IPS DF 4.7 (cell line): ENCODE results near the gene APC.
A peak's percentile ranks its signal among the peaks of the same experiment; 100 is the strongest.

Source experiments
- DNase-seq: peaks from one replicate; pipeline ENCODE4 v3.0.0-alpha.2; 2013; ENCODE audit warnings: low spot score; ENCODE audit errors: extremely low read depth

APC gene

GRCh38 chr5:112737463-112738190 lies at the start of gene APC:
Gene APC (plus strand): TSS chr5:112737885. CDS start chr5:112754891, 17,006 bp downstream.
- DNase-seq: peak; percentile 75

GRCh38 chr5:112689155-112689909 lies 48.4 kb upstream of the APC start:
- no peak for DNase-seq

GRCh38 chr5:112690605-112691338 lies 46.9 kb upstream of the APC start:
- DNase-seq: no peak

- no peak for DNase-seq
These were observed 46.4 kb upstream of the APC start for GRCh38 chr5:112691339-112691680.

GRCh38 chr5:112691758-112692157 lies 45.9 kb upstream of the APC start:
- DNase-seq: no peak

GRCh38 chr5:112692472-112692871 lies 45.2 kb upstream of the APC start:
- no peak for DNase-seq

- no peak for DNase-seq
These were observed 44.4 kb upstream of the APC start for GRCh38 chr5:112693301-112693700.

GRCh38 chr5:112694853-112695709 lies 42.6 kb upstream of the APC start:
- DNase-seq: no peak

GRCh38 chr5:112696786-112697185 lies 40.9 kb upstream of the APC start:
- DNase-seq: no peak

GRCh38 chr5:112697322-112697721 lies 40.4 kb upstream of the APC start:
- no peak for DNase-seq

- DNase-seq: no peak
These were observed 39.9 kb upstream of the APC start for GRCh38 chr5:112697833-112698232.

- DNase-seq: no peak
These were observed 33.5 kb upstream of the APC start for GRCh38 chr5:112703866-112704820.

- DNase-seq: no peak
These were observed 31.2 kb upstream of the APC start for GRCh38 chr5:112706446-112707016.

GRCh38 chr5:112707187-112708102 lies 30.2 kb upstream of the APC start:
- peak; percentile 96 for DNase-seq

GRCh38 chr5:112708103-112708622 lies 29.5 kb upstream of the APC start:
- DNase-seq: no peak

- no peak for DNase-seq
These were observed 28.3 kb upstream of the APC start for GRCh38 chr5:112709416-112709815.

- DNase-seq: no peak
These were observed 26.8 kb upstream of the APC start for GRCh38 chr5:112710896-112711295.

- no peak for DNase-seq
These were observed 26.2 kb upstream of the APC start for GRCh38 chr5:112711436-112711835.

GRCh38 chr5:112713206-112713605 lies 24.5 kb upstream of the APC start:
- DNase-seq: no peak
